AG04450 (cell line): ENCODE measurements around the gene ZEB2. TPM values are rescaled to one million over a fixed set of nuclear protein-coding genes. Genes with fewer than 3 reads are reported as not detected.

Experiments used
- CTCF ChIA-PET: fragments of 300-600, 350-600 bp; formaldehyde crosslinking; extraction: SDS; loops from one replicate; lab custom pipeline; 2022; ENCODE audit warnings: antibody characterized with exemption, inconsistent platforms; lab: Charles Lee
- POLR2A ChIA-PET: fragments of 350-600 bp; formaldehyde crosslinking; extraction: SDS; loops from one replicate; lab custom pipeline; 2021; ENCODE audit warnings: antibody characterized with exemption, inconsistent platforms; lab: Yijun Ruan, JAX
- DNase-seq: peaks from one replicate; pipeline ENCODE4 v3.0.0-alpha.2; 2011; ENCODE audit warnings: low read depth, low spot score
- H3K27ac ChIP-seq: one replicate; pipeline ENCODE4 v1.5.1; 2012; ENCODE audit warnings: low read depth, low read length, control low read depth
- H3K27me3 ChIP-seq: one replicate; pipeline ENCODE4 v1.6.0; 2012; ENCODE audit warnings: low read length; ENCODE audit not compliant: control insufficient read depth, insufficient read depth
- H3K4me3 ChIP-seq: 2 replicates; pipeline ENCODE4 v1.5.1; 2011; ENCODE audit warnings: mild to moderate bottlenecking, low read depth, low read length, control low read depth
- H3K9me3 ChIP-seq: 2 replicates; pipeline ENCODE4 v1.5.1; 2012; ENCODE audit warnings: low read length; ENCODE audit not compliant: control insufficient read depth, insufficient read depth
- polyA plus RNA-seq: library from polyadenylated mRNA; depleted of rRNA; stranded (reverse); fragments of >200 nt; gene quantifications from 2 replicates; pipeline ENCODE4 v1.2.3, GENCODE V29; 2011
- TF ChIP-seq, protein P1 (sequence below): IDR thresholded peaks from 2 replicates; pipeline ENCODE4 v1.5.1; 2011; ENCODE audit warnings: low read depth, low read length, control low read depth, inconsistent platforms

Gene ZEB2
- polyA plus RNA-seq, 1 experiment: 41.7 TPM

DNA sequence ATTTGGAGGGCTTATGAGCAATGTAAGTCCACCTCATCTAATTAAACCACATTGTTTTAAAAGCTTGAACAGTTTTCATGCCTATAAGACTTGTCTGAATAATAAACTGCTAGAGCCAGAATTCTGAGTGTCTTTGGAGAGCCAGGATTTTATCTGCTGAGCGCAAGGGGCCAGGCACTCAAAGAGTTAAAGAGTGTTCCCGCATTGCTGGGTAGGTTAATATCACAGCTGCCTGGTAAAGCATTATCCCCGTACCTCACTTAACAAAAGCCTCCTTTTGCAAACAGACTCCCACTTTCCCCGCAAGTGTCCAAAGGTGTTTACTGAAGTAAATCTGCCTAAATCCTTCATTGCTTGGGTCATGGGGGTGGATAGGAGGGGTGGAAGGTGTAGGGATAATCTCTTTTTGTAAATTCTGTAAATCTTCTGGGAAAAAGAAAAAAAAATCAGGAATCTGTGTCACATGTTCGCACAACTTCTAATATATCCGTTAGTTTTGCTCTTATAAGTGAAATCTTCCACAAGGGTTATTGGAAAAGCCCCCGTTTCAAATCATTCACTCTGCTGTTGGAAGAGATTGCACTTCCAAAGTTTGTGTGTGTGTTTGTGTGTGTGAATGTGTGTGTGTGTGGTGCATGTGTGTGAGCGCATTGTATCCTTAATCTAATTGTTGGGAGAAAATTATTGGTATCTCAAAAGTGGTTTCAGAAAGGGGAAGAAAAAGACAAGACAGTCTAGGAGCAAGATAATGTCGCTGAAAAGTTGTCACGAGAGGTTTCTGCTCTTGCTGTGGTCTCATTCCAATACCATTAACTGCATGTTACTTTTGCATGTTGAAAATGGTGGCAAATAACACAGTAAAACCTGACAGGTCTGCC, 10.7 kb downstream of the ZEB2 start:
- POLR2A ChIA-PET: no interaction called here
- no peak overlapping the region; the same call in none of the 2 replicates for H3K4me3 ChIP-seq
- CTCF ChIA-PET: interaction anchor here (0.7 kb wide), 1 partner anchor 1244 kb away, joined by 3 read pairs; no protein-coding TSS in a partner anchor

GRCh38 chr2:144508172-144508851, 11.6 kb downstream of the ZEB2 start:
- Histone ChIP-seq H3K27ac (no peak overlapping the region), H3K27me3 (no peaks in the 10 kb centered on the region), H3K9me3 (no peaks in the 10 kb centered on the region), H3K4me3 (no peak overlapping the region)
- ChIA-PET CTCF (interaction anchor here (0.6 kb wide), 1 partner anchor 56 kb away, joined by 3 read pairs; no protein-coding TSS in a partner anchor), POLR2A (no interaction called here)
- DNase-seq: no peak
- TF ChIP-seq, protein P1, sequence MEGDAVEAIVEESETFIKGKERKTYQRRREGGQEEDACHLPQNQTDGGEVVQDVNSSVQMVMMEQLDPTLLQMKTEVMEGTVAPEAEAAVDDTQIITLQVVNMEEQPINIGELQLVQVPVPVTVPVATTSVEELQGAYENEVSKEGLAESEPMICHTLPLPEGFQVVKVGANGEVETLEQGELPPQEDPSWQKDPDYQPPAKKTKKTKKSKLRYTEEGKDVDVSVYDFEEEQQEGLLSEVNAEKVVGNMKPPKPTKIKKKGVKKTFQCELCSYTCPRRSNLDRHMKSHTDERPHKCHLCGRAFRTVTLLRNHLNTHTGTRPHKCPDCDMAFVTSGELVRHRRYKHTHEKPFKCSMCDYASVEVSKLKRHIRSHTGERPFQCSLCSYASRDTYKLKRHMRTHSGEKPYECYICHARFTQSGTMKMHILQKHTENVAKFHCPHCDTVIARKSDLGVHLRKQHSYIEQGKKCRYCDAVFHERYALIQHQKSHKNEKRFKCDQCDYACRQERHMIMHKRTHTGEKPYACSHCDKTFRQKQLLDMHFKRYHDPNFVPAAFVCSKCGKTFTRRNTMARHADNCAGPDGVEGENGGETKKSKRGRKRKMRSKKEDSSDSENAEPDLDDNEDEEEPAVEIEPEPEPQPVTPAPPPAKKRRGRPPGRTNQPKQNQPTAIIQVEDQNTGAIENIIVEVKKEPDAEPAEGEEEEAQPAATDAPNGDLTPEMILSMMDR: no peak

More for the DNA sequence above, 10.7 kb downstream of the ZEB2 start:
- H3K27me3 ChIP-seq: no peaks in the 10 kb centered on the region
- DNase-seq: no peak
- no peaks in the 10 kb centered on the region for H3K9me3 ChIP-seq
- TF ChIP-seq, protein P1: no peak
- H3K27ac ChIP-seq: no peak overlapping the region

DNA sequence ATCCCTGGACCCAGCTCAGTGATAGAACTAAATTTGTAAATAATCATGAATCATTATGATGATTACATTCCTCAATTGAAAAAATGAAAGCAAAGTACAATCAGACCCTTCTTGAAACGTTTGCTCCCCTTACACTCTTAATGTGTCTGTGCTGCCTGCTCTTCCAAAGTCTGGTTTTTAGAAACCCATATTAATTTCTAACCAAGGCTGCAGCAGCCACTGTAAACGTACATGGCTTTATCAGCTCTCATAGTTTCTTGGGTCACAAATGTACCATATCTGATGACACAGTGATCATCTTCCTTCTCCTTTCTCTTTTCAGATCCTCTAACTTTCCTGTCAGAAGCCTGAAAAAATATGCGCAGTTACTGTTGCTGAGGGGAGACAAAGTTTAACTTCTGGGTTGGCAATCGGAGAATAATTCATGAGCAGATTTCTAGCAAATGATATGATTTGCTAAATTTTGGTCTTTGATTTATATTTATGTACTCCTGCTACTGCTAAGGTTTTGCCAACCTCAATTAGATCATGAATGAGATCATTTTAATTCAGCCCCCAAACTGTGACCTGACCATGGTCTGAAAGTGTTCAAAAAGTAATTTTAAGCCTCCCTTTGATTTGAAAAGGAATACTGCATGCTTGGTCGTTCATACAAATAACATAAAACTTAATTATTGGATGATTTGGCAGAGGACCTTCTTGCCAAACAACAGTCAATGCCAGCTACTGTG, 12.3 kb downstream of the ZEB2 start:
- ChIA-PET CTCF (no interaction called here), POLR2A (no interaction called here)
- H3K4me3 ChIP-seq: no peak overlapping the region; the same call in 1 of the 2 replicates
- H3K27ac ChIP-seq: no peak overlapping the region
- no peak for DNase-seq
- TF ChIP-seq, protein P1: no peak
- no peaks in the 10 kb centered on the region for H3K27me3 ChIP-seq
- no peaks in the 10 kb centered on the region for H3K9me3 ChIP-seq

DNA sequence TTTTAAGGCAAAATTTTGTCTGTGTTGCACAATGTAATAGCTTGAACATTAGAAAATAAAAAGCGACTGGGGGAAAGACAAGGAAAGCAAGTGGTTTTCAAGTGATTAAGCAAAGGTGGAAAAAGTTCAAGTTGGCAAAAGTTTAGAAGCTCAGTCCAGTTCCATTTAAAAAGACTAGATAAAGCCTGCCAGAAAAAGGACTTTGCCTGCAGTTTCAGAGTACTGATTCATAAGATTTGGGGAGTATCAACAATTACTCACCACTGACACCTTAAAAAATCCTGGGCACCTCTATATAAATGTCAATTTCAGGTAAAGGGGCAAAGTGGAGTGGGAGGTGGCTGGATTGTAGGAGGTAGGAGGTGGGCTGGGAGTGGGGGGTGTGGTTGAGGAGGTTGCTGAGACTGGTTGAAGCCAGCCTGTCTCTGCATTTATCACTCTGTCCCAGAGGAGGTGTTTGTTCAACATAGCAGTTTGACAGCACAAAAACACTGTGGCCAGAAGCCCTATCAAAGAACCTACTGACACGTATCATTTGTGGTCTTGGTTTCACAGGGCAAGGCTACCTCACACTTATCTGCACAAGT, 14.6 kb downstream of the ZEB2 start:
- no peaks in the 10 kb centered on the region for H3K27me3 ChIP-seq
- TF ChIP-seq, protein P1: no peak
- H3K27ac ChIP-seq: no peak overlapping the region
- no peak for DNase-seq
- ChIA-PET POLR2A (no interaction called here), CTCF (no interaction called here)
- no peak overlapping the region for H3K4me3 ChIP-seq
- H3K9me3 ChIP-seq: no peaks in the 10 kb centered on the region
